HCT116 (cell line): Measurements from ENCODE around the gene AXIN1. TPM values are rescaled to one million over a fixed set of nuclear protein-coding genes. Genes with fewer than 3 reads are reported as not detected.

Experiments
- ATAC-seq: fragments of 200-7000 bp; cut with Tn5 transposase; 2 replicates; pipeline ENCODE4 v1.9.1; 2020; ENCODE audit warnings: mild to moderate bottlenecking, moderate library complexity
- BruUV-seq: library from RNA; stranded (reverse); fragments of 400-500 nt; replicated peaks from 2 replicates; lab custom pipeline; 2021; lab: Mats Ljungman, UMichigan
- CTCF ChIA-PET: fragments of 300-600 bp; sonication (Branson Sonifier 250); formaldehyde crosslinking; loops from one replicate; lab custom pipeline; 2021; ENCODE audit warnings: antibody characterized with exemption; lab: Charles Lee
- POLR2A ChIA-PET: fragments of 300-600, 350-600 bp; sonication (Branson Sonifier 250); formaldehyde crosslinking; loops from one replicate; lab custom pipeline; 2021; ENCODE audit warnings: antibody characterized with exemption; lab: Charles Lee
- RAD21 ChIA-PET, 2 experiments: fragments of 300-600 bp; sonication (Branson Sonifier 250); formaldehyde crosslinking; loops; one replicate each; lab custom pipeline; 2023; ENCODE audit warnings: low total read pairs in 2 of 2; ENCODE audit not compliant: uncharacterized antibody in 2 of 2, unreplicated experiment in 2 of 2, low non-redundant PET in 1 of 2; lab: Charles Lee
- DNase-seq: peaks from one replicate; pipeline ENCODE4 v3.0.0-alpha.2; 2010; ENCODE audit warnings: low read depth, low spot score
- H2AFZ ChIP-seq: fragments of 200-600 bp; shearing (Covaris generic), sonication (generic); 2 replicates; pipeline ENCODE4 v1.6.1; 2017; ENCODE audit warnings: low read depth, mixed run types, mixed read lengths, antibody characterized with exemption, low read length; ENCODE audit not compliant: poor library complexity, severe bottlenecking
- H3K27ac ChIP-seq: 2 replicates; pipeline ENCODE4 v1.5.1; 2012; ENCODE audit warnings: low read depth, low read length
- H3K27me3 ChIP-seq: fragments of 200-600 bp; sonication (generic); 2 replicates; pipeline ENCODE4 v1.6.1; 2016; ENCODE audit warnings: mixed run types, low read length, mixed read lengths; ENCODE audit not compliant: insufficient read depth
- H3K36me3 ChIP-seq, 2 experiments: fragments of 200-500 bp in 1 of 2; fragments of 200-600 bp in 1 of 2; sonication (Bioruptor generic) in 1 of 2; sonication (generic) in 1 of 2; 2 replicates each; pipeline versions ENCODE4 v1.5.1 to v1.6.1; 2014 to 2016; ENCODE audit warnings: low read length in 2 of 2, inconsistent platforms in 1 of 2, mixed read lengths in 1 of 2, mixed run types in 1 of 2; ENCODE audit not compliant: insufficient read depth in 2 of 2, control insufficient read depth in 1 of 2
- H3K4me1 ChIP-seq, 2 experiments: fragments of 200-600 bp in 1 of 2; sonication (generic) in 1 of 2; 2 replicates each; pipeline versions ENCODE4 v1.5.1 to v1.6.1; 2012 to 2017; ENCODE audit warnings: low read length in 2 of 2, inconsistent platforms in 1 of 2, mild to moderate bottlenecking in 1 of 2, mixed read lengths in 1 of 2, mixed run types in 1 of 2, moderate library complexity in 1 of 2; ENCODE audit not compliant: insufficient read depth in 2 of 2, control insufficient read depth in 1 of 2
- H3K4me2 ChIP-seq: fragments of 200-600 bp; sonication (generic); 2 replicates; pipeline ENCODE4 v1.6.1; 2017; ENCODE audit warnings: mixed run types, low read length, mixed read lengths
- H3K4me3 ChIP-seq, 2 experiments: fragments of 200-600 bp in 1 of 2; sonication (generic) in 1 of 2; replicated peaks in 1 of 2; 2 replicates each; pipeline ENCODE4 v1.5.1; 2011 to 2016; ENCODE audit warnings: low read length in 2 of 2, control low read depth in 1 of 2, low read depth in 1 of 2, mild to moderate bottlenecking in 1 of 2, mixed read lengths in 1 of 2, mixed run types in 1 of 2
- H3K79me2 ChIP-seq: fragments of 200-600 bp; sonication (generic); 2 replicates; pipeline ENCODE4 v1.6.1; 2017; ENCODE audit warnings: mild to moderate bottlenecking, mixed run types, low read length, moderate library complexity, mixed read lengths; ENCODE audit not compliant: insufficient read depth
- H3K9ac ChIP-seq: fragments of 200-600 bp; sonication (generic); 2 replicates; pipeline ENCODE4 v1.6.1; 2016; ENCODE audit warnings: low read length, mixed read lengths
- H3K9me2 ChIP-seq: fragments of 200-600 bp; sonication (generic), shearing (Covaris generic); 2 replicates; pipeline ENCODE4 v1.6.1; 2017; ENCODE audit warnings: mixed run types, mild to moderate bottlenecking, moderate library complexity; ENCODE audit not compliant: insufficient read depth
- H3K9me3 ChIP-seq, 2 experiments: fragments of 200-500 bp in 1 of 2; fragments of 200-600 bp in 1 of 2; sonication (Bioruptor generic) in 1 of 2; sonication (generic) in 1 of 2; 2 replicates each; pipeline ENCODE4 v1.6.1; 2014 to 2017; ENCODE audit warnings: low read length in 2 of 2, mixed read lengths in 2 of 2, inconsistent platforms in 1 of 2, low read depth in 1 of 2, mild to moderate bottlenecking in 1 of 2, mixed run types in 1 of 2, moderate library complexity in 1 of 2; ENCODE audit not compliant: control insufficient read depth in 1 of 2, insufficient read depth in 1 of 2
- H4K20me1 ChIP-seq: fragments of 200-600 bp; sonication (generic), shearing (Covaris generic); 2 replicates; pipeline ENCODE4 v1.6.1; 2017; ENCODE audit warnings: mixed run types, mild to moderate bottlenecking, moderate library complexity; ENCODE audit not compliant: insufficient read depth
- CBX3 ChIP-seq: IDR thresholded peaks from 2 replicates; pipeline ENCODE4 v1.6.1; 2012; ENCODE audit warnings: low read depth
- EGR1 ChIP-seq: IDR thresholded peaks from 2 replicates; pipeline ENCODE4 v1.6.1; 2012; ENCODE audit warnings: low read depth
- EZH2 ChIP-seq: fragments of 200-600 bp; sonication (generic); IDR thresholded peaks from 2 replicates; pipeline ENCODE4 v1.6.1; 2017; ENCODE audit warnings: antibody characterized with exemption, mixed run types
- JUND ChIP-seq: IDR thresholded peaks from 2 replicates; pipeline ENCODE4 v1.6.1; 2012
- YY1 ChIP-seq: IDR thresholded peaks from 2 replicates; pipeline ENCODE4 v1.6.1; 2011; ENCODE audit warnings: low read length, low read depth, moderate library complexity, mild to moderate bottlenecking; ENCODE audit not compliant: insufficient replicate concordance; ENCODE audit errors: extremely low read depth
- ZBTB33 ChIP-seq: IDR thresholded peaks from 2 replicates; pipeline ENCODE4 v1.6.1; 2011; ENCODE audit warnings: mild to moderate bottlenecking, low read length, moderate library complexity; ENCODE audit not compliant: insufficient replicate concordance; ENCODE audit errors: extremely low read depth
- intact Hi-C: fragments of 100-400 bp; cut with micrococcal nuclease; formaldehyde crosslinking; loops from 2 replicates; pipeline ENCODE4 v1.10.0; 2022
- total RNA-seq: library from RNA; stranded (reverse); gene quantifications from one replicate; pipeline ENCODE4 v1.2.1, GENCODE V29; 2021; ENCODE audit not compliant: unreplicated experiment

Gene AXIN1
- total RNA-seq, 1 experiment from 2014 or later = 20.2 TPM

GRCh38 chr16:361341-361871 is 8.9 kb upstream of the AXIN1 start:
- Histone ChIP-seq H2AFZ (no peak overlapping the region), H3K9ac (no peak overlapping the region), H4K20me1 (no peaks in the 10 kb centered on the region), H3K27ac (peak overlapping the region; percentile 22; the same call in 1 of the 2 replicates), H3K4me3 (no peak overlapping the region), H3K9me3 (no peaks in the 10 kb centered on the region), H3K27me3 (no peaks in the 10 kb centered on the region), H3K4me2 (no peak overlapping the region), H3K36me3 (no peaks in the 10 kb centered on the region), H3K4me1 (no peaks in the 10 kb centered on the region), H3K79me2 (no peaks in the 10 kb centered on the region), H3K9me2 (no peaks in the 10 kb centered on the region)
- intact Hi-C loops = no loop called here
- BruUV-seq = no TSS peak
- no peak for TF ChIP-seq YY1
- TF ChIP-seq EGR1 = no peak
- no peak for TF ChIP-seq CBX3
- no peak for TF ChIP-seq EZH2
- TF ChIP-seq JUND = no peak
- no peak for TF ChIP-seq ZBTB33
- DNase-seq (no peak), ATAC-seq (no peak)
- POLR2A ChIA-PET = no interaction called here
- CTCF ChIA-PET = interaction anchor here (0.8 to 2.2 kb wide), 4 partner anchors 9 to 295 kb away, joined by 3 to 21 read pairs (median 10); partner anchors contain the start of gene MRPL28
- RAD21 ChIA-PET = interaction anchor here (0.8 to 1.5 kb wide), 3 partner anchors 9 to 254 kb away, joined by 3 to 6 read pairs (median 4); partner anchors contain the start of gene AXIN1 (in 1 of the 2)
